ENCODE data around the gene BICRA. TPM values are rescaled to one million over a fixed set of nuclear protein-coding genes. Genes with fewer than 3 reads are reported as not detected.

BICRA gene
- total RNA-seq, 1 experiment from 2014 or later: 23.1 TPM

- H3K27me3 ChIP-seq (replicated peaks; ENCODE audit: insufficient read depth, low read depth, low read length, poor library complexity): no peaks in the 10 kb centered on the region
- ChIA-PET CTCF (no interaction called here), POLR2A (ENCODE audit: low non-redundant PET) (no interaction called here)
- H3K4me1 ChIP-seq (ENCODE audit: insufficient read depth, low read length, poor library complexity, severe bottlenecking): no peaks in the 10 kb centered on the region
- intact Hi-C loops (cut with micrococcal nuclease; ENCODE audit: unreplicated experiment): loop anchor here (10.0 kb wide), 1 partner anchor 179 kb away; the partner anchor contains the start of gene NAPA
- no peak overlapping the region for H3K4me3 ChIP-seq (ENCODE audit: low read depth, low read length, poor library complexity, severe bottlenecking)
- H3K9me3 ChIP-seq (ENCODE audit: low read depth, low read length, poor library complexity, severe bottlenecking): no peaks in the 10 kb centered on the region
- TF ChIP-seq EZH2 (IDR thresholded peaks at IDR 0.05; ENCODE audit: borderline replicate concordance, low read depth, low read length, poor library complexity, severe bottlenecking) (no peak), CTCF (conservative IDR thresholded peaks at IDR 0.05; ENCODE audit: low read depth, low read length) (no peak)
- no peak for DNase-seq (ENCODE audit: low spot score)
- H3K36me3 ChIP-seq (ENCODE audit: insufficient read depth, low read length, poor library complexity, severe bottlenecking): peaks cover 11% of the 10 kb centered on the region
- BruUV-seq (replicated peaks): no TSS peak
- no peak overlapping the region for H3K27ac ChIP-seq (ENCODE audit: low read depth, low read length, poor library complexity, severe bottlenecking)
Measured at GRCh38 chr19:47693903-47694302, 85.0 kb downstream of the BICRA start.

- TF ChIP-seq EZH2 (IDR thresholded peaks at IDR 0.05; ENCODE audit: borderline replicate concordance, low read depth, low read length, poor library complexity, severe bottlenecking) (no peak), CTCF (conservative IDR thresholded peaks at IDR 0.05; ENCODE audit: low read depth, low read length) (no peak)
- CTCF ChIA-PET: no interaction called here
- Histone ChIP-seq H3K36me3 (ENCODE audit: insufficient read depth, low read length, poor library complexity, severe bottlenecking) (peaks cover 16% of the 10 kb centered on the region), H3K27me3 (replicated peaks; ENCODE audit: insufficient read depth, low read depth, low read length, poor library complexity) (no peaks in the 10 kb centered on the region), H3K9me3 (ENCODE audit: low read depth, low read length, poor library complexity, severe bottlenecking) (no peaks in the 10 kb centered on the region), H3K27ac (ENCODE audit: low read depth, low read length, poor library complexity, severe bottlenecking) (no peak overlapping the region), H3K4me3 (ENCODE audit: low read depth, low read length, poor library complexity, severe bottlenecking) (no peak overlapping the region), H3K4me1 (ENCODE audit: insufficient read depth, low read length, poor library complexity, severe bottlenecking) (no peaks in the 10 kb centered on the region)
- intact Hi-C loops (cut with micrococcal nuclease; ENCODE audit: unreplicated experiment): loop anchor here (10.0 kb wide), 1 partner anchor 180 kb away; the partner anchor contains the start of gene NAPA
- POLR2A ChIA-PET (ENCODE audit: low non-redundant PET): no interaction called here
- no TSS peak for BruUV-seq (replicated peaks)
- no peak for DNase-seq (ENCODE audit: low spot score)
Measured at GRCh38 chr19:47694466-47695273, 85.7 kb downstream of the BICRA start.

- peaks cover 16% of the 10 kb centered on the region for H3K36me3 ChIP-seq (ENCODE audit: insufficient read depth, low read length, poor library complexity, severe bottlenecking)
- intact Hi-C loops (cut with micrococcal nuclease; ENCODE audit: unreplicated experiment): loop anchor here (10.0 kb wide), 1 partner anchor 181 kb away; the partner anchor contains the start of gene NAPA
- BruUV-seq (replicated peaks): no TSS peak
Measured at GRCh38 chr19:47695533-47696262, 86.8 kb downstream of the BICRA start.

More at GRCh38 chr19:47695533-47696262, 86.8 kb downstream of the BICRA start:
- Histone ChIP-seq H3K27me3 (replicated peaks; ENCODE audit: insufficient read depth, low read depth, low read length, poor library complexity) (no peaks in the 10 kb centered on the region), H3K9me3 (ENCODE audit: low read depth, low read length, poor library complexity, severe bottlenecking) (no peaks in the 10 kb centered on the region), H3K4me3 (ENCODE audit: low read depth, low read length, poor library complexity, severe bottlenecking) (no peak overlapping the region), H3K27ac (ENCODE audit: low read depth, low read length, poor library complexity, severe bottlenecking) (no peak overlapping the region), H3K4me1 (ENCODE audit: insufficient read depth, low read length, poor library complexity, severe bottlenecking) (peaks cover 3% of the 10 kb centered on the region)
- DNase-seq (ENCODE audit: low spot score): no peak
- TF ChIP-seq CTCF (conservative IDR thresholded peaks at IDR 0.05; ENCODE audit: low read depth, low read length): no peak
- TF ChIP-seq EZH2 (IDR thresholded peaks at IDR 0.05; ENCODE audit: borderline replicate concordance, low read depth, low read length, poor library complexity, severe bottlenecking): no peak
- ChIA-PET CTCF (interaction anchor here (0.9 kb wide), 1 partner anchor 259 kb away, joined by 3 read pairs; no protein-coding TSS in a partner anchor), POLR2A (ENCODE audit: low non-redundant PET) (interaction anchor here (0.5 kb wide), 1 partner anchor 13 kb away, joined by 3 read pairs; no protein-coding TSS in a partner anchor)
